ENCODE results near the gene DLL1.

DLL1 gene

GRCh38 chr6:170272341-170273065, 18.4 kb downstream of the DLL1 start:
- Histone ChIP-seq H3K4me1 (ENCODE audit: control extremely low read depth in 1 of 4, control insufficient read depth in 4 of 4, insufficient read depth in 4 of 4, low read length in 3 of 4) (peaks cover 0 to 21% (median 17%) of the 10 kb centered on the region in 4 experiments), H3K36me3 (ENCODE audit: control insufficient read depth in 4 of 4, insufficient read depth in 4 of 4, low read length in 3 of 4) (no peaks in the 10 kb centered on the region), H3K9me3 (ENCODE audit: control extremely low read depth in 1 of 5, control insufficient read depth in 4 of 5, insufficient read depth in 2 of 5, low read depth in 1 of 5, low read length in 4 of 5) (no peaks in the 10 kb centered on the region), H3K27ac (ENCODE audit: insufficient read depth in 1 of 2, low read depth in 1 of 2, low read length in 2 of 2, poor library complexity in 1 of 2, severe bottlenecking in 2 of 2) (no peak overlapping the region), H3K4me3 (ENCODE audit: control insufficient read depth in 1 of 7, extremely low read depth in 1 of 7, insufficient read depth in 4 of 7, low read depth in 2 of 7, low read length in 6 of 7) (peak overlapping the region in 5 of 7 experiments; percentile 26 to 60 (median 50)), H3K27me3 (replicated peaks in 2 of 5; ENCODE audit: control insufficient read depth in 4 of 5, insufficient read depth in 5 of 5, low read length in 4 of 5) (peaks cover 0 to 2% (median 0%) of the 10 kb centered on the region in 5 experiments)
- POLR2A ChIA-PET = interaction anchor here (1.0 kb wide), 1 partner anchor 9 kb away, joined by 3 read pairs; no protein-coding TSS in a partner anchor
- WGBS (ENCODE audit: insufficient coverage) = 80% methylated on average over 23 of the region's 30 CpGs
- DNase-seq = no peak
- CTCF ChIA-PET = interaction anchor here (1.1 to 1.3 kb wide), 2 partner anchors 18 to 283 kb away, joined by 3 read pairs; partner anchors contain the start of gene DLL1

- DNase-seq = peak; percentile 91 to 97 (median 97)
- 11% methylated on average over 22 of the region's 32 CpGs for WGBS (ENCODE audit: insufficient coverage)
- H3K36me3 ChIP-seq (ENCODE audit: control insufficient read depth in 4 of 4, insufficient read depth in 4 of 4, low read length in 3 of 4) = no peaks in the 10 kb centered on the region
- peaks cover 0 to 2% (median 0%) of the 10 kb centered on the region in 5 experiments for H3K27me3 ChIP-seq (replicated peaks in 2 of 5; ENCODE audit: control insufficient read depth in 4 of 5, insufficient read depth in 5 of 5, low read length in 4 of 5)
- H3K4me3 ChIP-seq (ENCODE audit: control insufficient read depth in 1 of 7, extremely low read depth in 1 of 7, insufficient read depth in 4 of 7, low read depth in 2 of 7, low read length in 6 of 7) = peak overlapping the region in 5 of 7 experiments; percentile 26 to 60 (median 50)
- ChIA-PET CTCF (interaction anchor here (1.1 to 1.3 kb wide), 2 partner anchors 19 to 282 kb away, joined by 3 read pairs; partner anchors contain the start of gene DLL1), POLR2A (interaction anchor here (0.9 kb wide), 1 partner anchor 46 kb away, joined by 3 read pairs; no protein-coding TSS in a partner anchor)
- H3K4me1 ChIP-seq (ENCODE audit: control extremely low read depth in 1 of 4, control insufficient read depth in 4 of 4, insufficient read depth in 4 of 4, low read length in 3 of 4) = peaks cover 0 to 21% (median 17%) of the 10 kb centered on the region in 4 experiments
- H3K27ac ChIP-seq (ENCODE audit: insufficient read depth in 1 of 2, low read depth in 1 of 2, low read length in 2 of 2, poor library complexity in 1 of 2, severe bottlenecking in 2 of 2) = no peak overlapping the region
- H3K9me3 ChIP-seq (ENCODE audit: control extremely low read depth in 1 of 5, control insufficient read depth in 4 of 5, insufficient read depth in 2 of 5, low read depth in 1 of 5, low read length in 4 of 5) = no peaks in the 10 kb centered on the region
Observed at GRCh38 chr6:170271771-170272314, 19.0 kb downstream of the DLL1 start.

GRCh38 chr6:170270984-170271593, 19.8 kb downstream of the DLL1 start:
- no peak overlapping the region for H3K27ac ChIP-seq (ENCODE audit: insufficient read depth in 1 of 2, low read depth in 1 of 2, low read length in 2 of 2, poor library complexity in 1 of 2, severe bottlenecking in 2 of 2)
- H3K36me3 ChIP-seq (ENCODE audit: control insufficient read depth in 4 of 4, insufficient read depth in 4 of 4, low read length in 3 of 4) = no peaks in the 10 kb centered on the region
- peak overlapping the region in 3 of 7 experiments; percentile 6 to 56 (median 50) for H3K4me3 ChIP-seq (ENCODE audit: control insufficient read depth in 1 of 7, extremely low read depth in 1 of 7, insufficient read depth in 4 of 7, low read depth in 2 of 7, low read length in 6 of 7)
- WGBS (ENCODE audit: insufficient coverage) = 98% methylated on average over 16 of the region's 19 CpGs
- peaks cover 0 to 21% (median 17%) of the 10 kb centered on the region in 4 experiments for H3K4me1 ChIP-seq (ENCODE audit: control extremely low read depth in 1 of 4, control insufficient read depth in 4 of 4, insufficient read depth in 4 of 4, low read length in 3 of 4)
- H3K27me3 ChIP-seq (replicated peaks in 2 of 5; ENCODE audit: control insufficient read depth in 4 of 5, insufficient read depth in 5 of 5, low read length in 4 of 5) = peaks cover 0 to 2% (median 0%) of the 10 kb centered on the region in 5 experiments
- POLR2A ChIA-PET = interaction anchor here (0.9 kb wide), 1 partner anchor 46 kb away, joined by 3 read pairs; no protein-coding TSS in a partner anchor
- no peaks in the 10 kb centered on the region for H3K9me3 ChIP-seq (ENCODE audit: control extremely low read depth in 1 of 5, control insufficient read depth in 4 of 5, insufficient read depth in 2 of 5, low read depth in 1 of 5, low read length in 4 of 5)
- no peak for DNase-seq
- CTCF ChIA-PET = no interaction called here

GRCh38 chr6:170269846-170270541, 20.9 kb downstream of the DLL1 start:
- 93% methylated on average over 17 of the region's 17 CpGs for WGBS (ENCODE audit: insufficient coverage)
- H3K27ac ChIP-seq (ENCODE audit: insufficient read depth in 1 of 2, low read depth in 1 of 2, low read length in 2 of 2, poor library complexity in 1 of 2, severe bottlenecking in 2 of 2) = no peak overlapping the region

GRCh38 chr6:170269151-170269845, 21.6 kb downstream of the DLL1 start:
- POLR2A ChIA-PET = no interaction called here
- WGBS (ENCODE audit: insufficient coverage) = 94% methylated on average over 21 of the region's 22 CpGs
- CTCF ChIA-PET = interaction anchor here (1.9 kb wide), 1 partner anchor 17 kb away, joined by 4 read pairs; no protein-coding TSS in a partner anchor

More at GRCh38 chr6:170269846-170270541, 20.9 kb downstream of the DLL1 start:
- Histone ChIP-seq H3K9me3 (ENCODE audit: control extremely low read depth in 1 of 5, control insufficient read depth in 4 of 5, insufficient read depth in 2 of 5, low read depth in 1 of 5, low read length in 4 of 5) (no peaks in the 10 kb centered on the region), H3K36me3 (ENCODE audit: control insufficient read depth in 4 of 4, insufficient read depth in 4 of 4, low read length in 3 of 4) (no peaks in the 10 kb centered on the region), H3K4me3 (ENCODE audit: control insufficient read depth in 1 of 7, extremely low read depth in 1 of 7, insufficient read depth in 4 of 7, low read depth in 2 of 7, low read length in 6 of 7) (no peak overlapping the region), H3K27me3 (replicated peaks in 2 of 5; ENCODE audit: control insufficient read depth in 4 of 5, insufficient read depth in 5 of 5, low read length in 4 of 5) (peaks cover 0 to 4% (median 0%) of the 10 kb centered on the region in 5 experiments), H3K4me1 (ENCODE audit: control extremely low read depth in 1 of 4, control insufficient read depth in 4 of 4, insufficient read depth in 4 of 4, low read length in 3 of 4) (peaks cover 0 to 21% (median 17%) of the 10 kb centered on the region in 4 experiments)
- DNase-seq = no peak
- POLR2A ChIA-PET = no interaction called here
- CTCF ChIA-PET = interaction anchor here (1.9 kb wide), 1 partner anchor 18 kb away, joined by 4 read pairs; no protein-coding TSS in a partner anchor

More at GRCh38 chr6:170269151-170269845, 21.6 kb downstream of the DLL1 start:
- Histone ChIP-seq H3K27ac (ENCODE audit: insufficient read depth in 1 of 2, low read depth in 1 of 2, low read length in 2 of 2, poor library complexity in 1 of 2, severe bottlenecking in 2 of 2) (no peak overlapping the region), H3K9me3 (ENCODE audit: control extremely low read depth in 1 of 5, control insufficient read depth in 4 of 5, insufficient read depth in 2 of 5, low read depth in 1 of 5, low read length in 4 of 5) (no peaks in the 10 kb centered on the region), H3K36me3 (ENCODE audit: control insufficient read depth in 4 of 4, insufficient read depth in 4 of 4, low read length in 3 of 4) (no peaks in the 10 kb centered on the region), H3K27me3 (replicated peaks in 2 of 5; ENCODE audit: control insufficient read depth in 4 of 5, insufficient read depth in 5 of 5, low read length in 4 of 5) (peaks cover 0 to 2% (median 0%) of the 10 kb centered on the region in 5 experiments), H3K4me3 (ENCODE audit: control insufficient read depth in 1 of 7, extremely low read depth in 1 of 7, insufficient read depth in 4 of 7, low read depth in 2 of 7, low read length in 6 of 7) (no peak overlapping the region), H3K4me1 (ENCODE audit: control extremely low read depth in 1 of 4, control insufficient read depth in 4 of 4, insufficient read depth in 4 of 4, low read length in 3 of 4) (peaks cover 0 to 21% (median 17%) of the 10 kb centered on the region in 4 experiments)
- no peak for DNase-seq
